ENCODE results near the gene RPL31. TPM values are rescaled to one million over a fixed set of nuclear protein-coding genes. Genes with fewer than 3 reads are reported as not detected.

The RPL31 gene
- total RNA-seq, 1 donor from 2014 or later: 1,439 TPM

DNA sequence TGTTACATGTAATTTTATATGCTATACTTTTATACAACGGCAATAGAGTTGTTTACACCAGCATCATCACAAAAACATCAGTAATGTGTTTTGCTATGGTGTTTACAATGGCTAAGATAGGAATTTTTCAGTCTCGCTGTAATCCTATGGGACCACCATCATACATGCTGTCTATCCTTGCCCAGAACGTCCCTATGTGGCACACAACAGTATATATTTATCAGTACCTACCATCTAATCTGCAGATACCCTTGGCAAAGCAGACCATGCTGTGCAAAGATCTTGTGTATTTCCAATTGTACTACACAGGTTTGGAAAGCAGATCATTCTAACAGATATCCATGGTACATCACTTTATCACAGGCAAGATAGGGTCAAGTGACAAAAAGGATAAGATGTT is 15.3 kb downstream of the RPL31 start:
- H3K27ac Mint-ChIP-seq (ENCODE audit: unreplicated experiment): no peak overlapping the region
- no peaks in the 10 kb centered on the region for H3K27me3 Mint-ChIP-seq (ENCODE audit: low read depth)
- no peaks in the 10 kb centered on the region for H3K4me1 Mint-ChIP-seq
- peaks cover 3% of the 10 kb centered on the region for H3K9me3 Mint-ChIP-seq
- DNase-seq (ENCODE audit: low read depth, low spot score): no peak
- H3K36me3 Mint-ChIP-seq (ENCODE audit: low read depth): peaks cover 36% of the 10 kb centered on the region
- TF ChIP-seq, protein P1, sequence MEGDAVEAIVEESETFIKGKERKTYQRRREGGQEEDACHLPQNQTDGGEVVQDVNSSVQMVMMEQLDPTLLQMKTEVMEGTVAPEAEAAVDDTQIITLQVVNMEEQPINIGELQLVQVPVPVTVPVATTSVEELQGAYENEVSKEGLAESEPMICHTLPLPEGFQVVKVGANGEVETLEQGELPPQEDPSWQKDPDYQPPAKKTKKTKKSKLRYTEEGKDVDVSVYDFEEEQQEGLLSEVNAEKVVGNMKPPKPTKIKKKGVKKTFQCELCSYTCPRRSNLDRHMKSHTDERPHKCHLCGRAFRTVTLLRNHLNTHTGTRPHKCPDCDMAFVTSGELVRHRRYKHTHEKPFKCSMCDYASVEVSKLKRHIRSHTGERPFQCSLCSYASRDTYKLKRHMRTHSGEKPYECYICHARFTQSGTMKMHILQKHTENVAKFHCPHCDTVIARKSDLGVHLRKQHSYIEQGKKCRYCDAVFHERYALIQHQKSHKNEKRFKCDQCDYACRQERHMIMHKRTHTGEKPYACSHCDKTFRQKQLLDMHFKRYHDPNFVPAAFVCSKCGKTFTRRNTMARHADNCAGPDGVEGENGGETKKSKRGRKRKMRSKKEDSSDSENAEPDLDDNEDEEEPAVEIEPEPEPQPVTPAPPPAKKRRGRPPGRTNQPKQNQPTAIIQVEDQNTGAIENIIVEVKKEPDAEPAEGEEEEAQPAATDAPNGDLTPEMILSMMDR (conservative IDR thresholded peaks at IDR 0.05): no peak
- no peak overlapping the region for H3K4me3 Mint-ChIP-seq

DNA sequence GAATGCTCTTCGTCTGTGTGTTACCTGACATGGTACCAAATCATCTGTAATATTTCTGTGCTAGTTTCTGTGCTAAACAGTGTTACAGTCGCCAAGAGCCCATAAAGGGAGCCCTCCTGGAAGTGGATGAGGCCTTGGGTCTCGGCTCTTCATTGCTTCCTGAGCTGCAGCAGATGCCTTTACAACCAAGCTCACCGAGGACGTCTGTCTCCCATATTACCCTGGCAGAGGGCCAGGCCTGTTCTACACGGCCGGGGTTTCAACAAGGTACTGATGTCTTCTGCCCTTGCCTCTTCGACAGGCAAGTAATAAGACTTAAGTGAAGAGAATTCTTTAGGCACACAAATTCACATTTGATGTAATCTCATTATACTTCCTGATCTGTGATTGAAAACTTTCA is 16.8 kb downstream of the RPL31 start:
- Mint-ChIP-seq H3K4me1 (no peaks in the 10 kb centered on the region), H3K4me3 (no peak overlapping the region), H3K27ac (ENCODE audit: unreplicated experiment) (no peak overlapping the region), H3K36me3 (ENCODE audit: low read depth) (peaks cover 34% of the 10 kb centered on the region), H3K27me3 (ENCODE audit: low read depth) (no peaks in the 10 kb centered on the region), H3K9me3 (peaks cover 3% of the 10 kb centered on the region)
- DNase-seq (ENCODE audit: low read depth, low spot score): no peak
- TF ChIP-seq, protein P1 (conservative IDR thresholded peaks at IDR 0.05): no peak

DNA sequence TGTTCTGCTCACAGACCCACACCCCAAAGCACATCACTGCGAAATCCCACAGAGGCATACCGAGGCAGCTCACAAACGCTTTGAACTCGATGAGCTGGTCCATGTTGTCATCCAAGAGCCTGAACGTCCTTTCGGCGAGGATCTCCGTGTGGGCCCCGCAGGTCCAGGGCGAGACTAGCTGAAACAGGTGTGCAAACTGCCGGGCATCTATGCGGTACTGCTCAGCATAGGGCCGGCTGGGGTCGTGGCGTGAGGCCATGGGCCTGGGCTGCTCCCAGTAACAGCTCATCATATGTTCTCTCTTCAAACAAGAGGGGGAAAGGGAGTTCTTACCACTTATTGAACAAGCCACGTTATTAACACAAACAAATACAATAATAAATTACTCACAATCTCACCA is 20.1 kb downstream of the RPL31 start:
- peaks cover 19% of the 10 kb centered on the region for H3K4me1 Mint-ChIP-seq
- peaks cover 28% of the 10 kb centered on the region for H3K36me3 Mint-ChIP-seq (ENCODE audit: low read depth)
- H3K27ac Mint-ChIP-seq (ENCODE audit: unreplicated experiment): no peak overlapping the region
- TF ChIP-seq, protein P1 (conservative IDR thresholded peaks at IDR 0.05): no peak
- no peaks in the 10 kb centered on the region for H3K9me3 Mint-ChIP-seq
- no peak overlapping the region for H3K4me3 Mint-ChIP-seq
- H3K27me3 Mint-ChIP-seq (ENCODE audit: low read depth): no peaks in the 10 kb centered on the region
- no peak for DNase-seq (ENCODE audit: low read depth, low spot score)

DNA sequence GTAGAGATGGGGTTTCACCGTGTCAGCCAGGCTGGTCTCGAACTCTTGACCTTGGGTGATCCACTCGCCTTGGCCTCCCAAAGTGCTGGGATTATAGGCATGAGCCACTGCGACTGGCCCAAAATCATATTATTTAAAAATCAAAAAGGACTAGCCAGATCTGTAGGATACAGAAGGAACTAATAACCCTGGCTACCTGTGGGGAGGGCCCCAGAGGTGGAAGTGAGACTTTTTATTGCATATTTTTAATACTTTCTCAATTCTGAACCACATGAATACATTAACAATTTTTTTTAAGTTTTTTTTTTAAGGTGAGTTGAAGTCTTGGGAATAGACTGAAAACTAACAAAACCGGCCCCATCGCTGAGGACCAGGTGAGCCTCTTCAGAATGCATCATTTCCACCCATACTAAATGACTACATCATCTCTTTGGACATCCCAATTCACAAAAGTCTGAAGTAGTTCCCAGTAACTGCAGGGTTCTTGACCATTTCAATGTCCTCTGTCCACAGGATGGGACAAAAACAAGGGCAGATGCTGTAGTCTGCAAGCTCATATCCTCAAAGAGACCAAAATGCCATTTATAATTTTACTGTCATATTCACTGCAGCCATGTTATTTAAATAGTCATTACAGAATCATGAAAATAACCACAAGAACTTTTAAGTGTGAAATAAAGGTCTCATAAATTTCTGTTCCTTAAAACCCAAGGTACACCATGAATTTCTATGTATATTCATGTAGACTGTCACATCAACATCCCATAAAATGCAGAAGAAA is 21.4 kb downstream of the RPL31 start:
- peaks cover 26% of the 10 kb centered on the region for H3K36me3 Mint-ChIP-seq (ENCODE audit: low read depth)
- H3K4me1 Mint-ChIP-seq: peaks cover 19% of the 10 kb centered on the region

DNA sequence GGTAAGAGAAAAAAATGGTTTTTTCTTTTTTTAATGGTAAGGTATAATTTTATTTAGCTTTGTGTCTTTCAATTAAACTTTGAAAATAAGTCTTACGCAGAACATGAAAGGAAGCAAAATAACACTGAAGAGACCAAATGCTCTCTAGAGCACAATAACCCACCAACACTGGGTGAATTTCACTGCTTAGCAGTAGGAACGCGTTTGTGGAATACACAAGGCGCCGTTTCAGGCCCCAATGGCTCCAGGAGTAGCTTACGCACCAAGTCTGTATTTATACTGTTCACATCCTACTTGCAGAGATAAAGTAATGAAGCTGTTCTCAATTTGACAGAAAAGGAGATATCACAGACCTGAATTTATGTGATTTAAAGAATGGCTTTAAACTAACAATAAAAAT is 23.5 kb downstream of the RPL31 start:
- DNase-seq (ENCODE audit: low read depth, low spot score): no peak
- peaks cover 28% of the 10 kb centered on the region for H3K36me3 Mint-ChIP-seq (ENCODE audit: low read depth)
- H3K27me3 Mint-ChIP-seq (ENCODE audit: low read depth): no peaks in the 10 kb centered on the region
- TF ChIP-seq, protein P1 (conservative IDR thresholded peaks at IDR 0.05): no peak
- no peak overlapping the region for H3K27ac Mint-ChIP-seq (ENCODE audit: unreplicated experiment)
- peaks cover 4% of the 10 kb centered on the region for H3K9me3 Mint-ChIP-seq
- no peak overlapping the region for H3K4me3 Mint-ChIP-seq
- H3K4me1 Mint-ChIP-seq: peaks cover 19% of the 10 kb centered on the region

More for the DNA sequence above, 21.4 kb downstream of the RPL31 start:
- H3K27me3 Mint-ChIP-seq (ENCODE audit: low read depth): no peaks in the 10 kb centered on the region
- H3K4me3 Mint-ChIP-seq: no peak overlapping the region
- no peak overlapping the region for H3K27ac Mint-ChIP-seq (ENCODE audit: unreplicated experiment)
- no peaks in the 10 kb centered on the region for H3K9me3 Mint-ChIP-seq
- TF ChIP-seq, protein P1 (conservative IDR thresholded peaks at IDR 0.05): no peak
- DNase-seq (ENCODE audit: low read depth, low spot score): no peak
